BJ (cell line): ENCODE results near the gene FAF1. TPM values are rescaled to one million over a fixed set of nuclear protein-coding genes. Genes with fewer than 3 reads are reported as not detected.
A peak's percentile ranks its signal among the peaks of the same experiment; 100 is the strongest.
"Not testable (repeated sequence)": the region's sequence is repeated elsewhere in the genome, so short reads cannot be mapped to it uniquely, and the experiment has no call there.

ENCODE experiments used
- CTCF ChIA-PET: fragments of 350-600 bp; formaldehyde crosslinking; extraction: SDS; loops from one replicate; lab custom pipeline; 2021; ENCODE audit warnings: antibody characterized with exemption, inconsistent platforms; lab: Yijun Ruan, JAX
- POLR2A ChIA-PET: fragments of 300-600 bp; sonication (Branson Sonifier 250); formaldehyde crosslinking; extraction: SDS; loops from one replicate; lab custom pipeline; 2021; ENCODE audit warnings: antibody characterized with exemption; lab: Charles Lee
- DNase-seq: peaks from one replicate; pipeline ENCODE4 v3.0.0-alpha.2; 2011; ENCODE audit warnings: low read depth
- H3K27me3 ChIP-seq: 2 replicates; pipeline ENCODE4 v1.6.0; 2011; ENCODE audit warnings: low read length; ENCODE audit not compliant: control insufficient read depth, insufficient read depth
- H3K36me3 ChIP-seq: 2 replicates; pipeline ENCODE4 v1.5.1; 2011; ENCODE audit warnings: low read length; ENCODE audit not compliant: control insufficient read depth, insufficient read depth
- H3K4me3 ChIP-seq: 2 replicates; pipeline ENCODE4 v1.5.1; 2011; ENCODE audit warnings: low read depth, mild to moderate bottlenecking, control low read depth, low read length
- CTCF ChIP-seq: IDR thresholded peaks from 2 replicates; pipeline ENCODE4 v1.5.1; 2011; ENCODE audit warnings: low read depth, mild to moderate bottlenecking, control low read depth, inconsistent platforms, low read length, moderate library complexity; ENCODE audit not compliant: insufficient read depth
- polyA plus RNA-seq: library from polyadenylated mRNA; depleted of rRNA; stranded (reverse); fragments of >200 nt; gene quantifications from 2 replicates; pipeline ENCODE4 v1.2.3, GENCODE V29; 2011

FAF1 gene
- polyA plus RNA-seq, 1 experiment = 15.5 TPM

GRCh38 chr1:50934838-50935237 is 25.2 kb downstream of the FAF1 start:
- H3K4me3 ChIP-seq = no peak overlapping the region
- POLR2A ChIA-PET = no interaction called here
- no peak for TF ChIP-seq CTCF
- no peak for DNase-seq
- H3K27me3 ChIP-seq = no peaks in the 10 kb centered on the region
- CTCF ChIA-PET = interaction anchor here (0.6 to 1.1 kb wide), 2 partner anchors 255 to 357 kb away, joined by 4 to 5 read pairs; no protein-coding TSS in a partner anchor
- H3K36me3 ChIP-seq = no peaks in the 10 kb centered on the region

GRCh38 chr1:50933770-50934169 is 26.3 kb downstream of the FAF1 start:
- H3K4me3 ChIP-seq, POLR2A ChIA-PET, H3K27me3 ChIP-seq, H3K36me3 ChIP-seq, DNase-seq, CTCF ChIA-PET: not testable (repeated sequence)

GRCh38 chr1:50932043-50932442 is 28.0 kb downstream of the FAF1 start:
- H3K36me3 ChIP-seq, H3K4me3 ChIP-seq, H3K27me3 ChIP-seq, CTCF ChIA-PET, POLR2A ChIA-PET, DNase-seq: not testable (repeated sequence)

- POLR2A ChIA-PET = no interaction called here
- no peaks in the 10 kb centered on the region for H3K27me3 ChIP-seq
- no peaks in the 10 kb centered on the region for H3K36me3 ChIP-seq
- no peak for TF ChIP-seq CTCF
- CTCF ChIA-PET = interaction anchor here (1.3 to 2.5 kb wide), 3 partner anchors 208 to 262 kb away, joined by 4 to 11 read pairs (median 7); no protein-coding TSS in a partner anchor
- H3K4me3 ChIP-seq = no peak overlapping the region
- no peak for DNase-seq
Measured at GRCh38 chr1:50930965-50931737, 28.9 kb downstream of the FAF1 start.

GRCh38 chr1:50930193-50930592 is 29.9 kb downstream of the FAF1 start:
- DNase-seq = no peak
- Histone ChIP-seq H3K27me3 (no peaks in the 10 kb centered on the region), H3K4me3 (no peak overlapping the region), H3K36me3 (no peaks in the 10 kb centered on the region)
- TF ChIP-seq CTCF = no peak
- POLR2A ChIA-PET = no interaction called here
- CTCF ChIA-PET = interaction anchor here (0.9 to 2.5 kb wide), 22 partner anchors 10 to 557 kb away, joined by 3 to 12 read pairs (median 5); partner anchors contain the start of gene CDKN2C

- POLR2A ChIA-PET = no interaction called here
- no peaks in the 10 kb centered on the region for H3K36me3 ChIP-seq
- no peak overlapping the region for H3K4me3 ChIP-seq
- TF ChIP-seq CTCF = peak; percentile 45
- DNase-seq = no peak
- no peaks in the 10 kb centered on the region for H3K27me3 ChIP-seq
- CTCF ChIA-PET = interaction anchor here (0.8 to 2.5 kb wide), 24 partner anchors 9 to 556 kb away, joined by 3 to 12 read pairs (median 5); partner anchors contain the start of gene CDKN2C
Measured at GRCh38 chr1:50929376-50929958, 30.6 kb downstream of the FAF1 start.
